ENCODE results near the gene RAB36.

Gene RAB36

DNA sequence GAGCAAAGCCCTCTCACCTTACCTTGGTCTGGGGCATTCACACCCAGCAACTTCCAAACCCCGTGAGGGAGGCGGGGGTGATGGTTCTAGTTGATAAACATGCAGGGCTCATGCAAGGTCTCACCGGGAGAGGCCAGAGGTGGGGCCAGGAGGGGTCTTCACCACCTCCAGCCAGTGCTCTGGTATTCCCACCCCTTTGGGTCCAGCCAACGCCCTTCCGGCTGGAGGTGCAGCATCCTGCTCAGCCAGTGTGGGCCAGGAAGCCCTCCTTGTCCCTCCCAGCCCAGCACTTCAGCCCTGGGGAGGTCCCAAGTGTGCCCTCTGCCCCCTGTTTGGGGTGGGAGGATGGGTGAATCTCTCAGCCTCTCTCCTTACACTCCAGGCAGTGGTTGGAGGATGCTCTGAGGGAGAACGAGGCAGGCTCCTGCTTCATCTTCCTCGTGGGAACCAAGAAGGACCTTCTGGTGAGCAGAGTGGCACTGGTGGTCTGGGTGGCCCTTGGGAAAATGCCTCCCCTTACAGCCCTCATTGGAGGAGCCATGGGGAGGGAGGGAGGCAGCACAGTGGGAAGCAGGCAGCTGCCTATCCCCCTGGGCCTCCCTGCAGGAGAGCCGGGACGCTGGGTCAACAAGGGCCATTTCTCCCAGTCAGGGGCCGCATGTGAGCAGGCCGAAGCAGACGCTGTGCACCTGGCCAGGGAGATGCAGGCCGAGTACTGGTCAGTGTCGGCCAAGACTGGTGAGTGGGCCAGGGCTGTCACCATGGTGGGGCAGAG lies 13.4 kb downstream of the RAB36 start:
- TF ChIP-seq, protein P1, sequence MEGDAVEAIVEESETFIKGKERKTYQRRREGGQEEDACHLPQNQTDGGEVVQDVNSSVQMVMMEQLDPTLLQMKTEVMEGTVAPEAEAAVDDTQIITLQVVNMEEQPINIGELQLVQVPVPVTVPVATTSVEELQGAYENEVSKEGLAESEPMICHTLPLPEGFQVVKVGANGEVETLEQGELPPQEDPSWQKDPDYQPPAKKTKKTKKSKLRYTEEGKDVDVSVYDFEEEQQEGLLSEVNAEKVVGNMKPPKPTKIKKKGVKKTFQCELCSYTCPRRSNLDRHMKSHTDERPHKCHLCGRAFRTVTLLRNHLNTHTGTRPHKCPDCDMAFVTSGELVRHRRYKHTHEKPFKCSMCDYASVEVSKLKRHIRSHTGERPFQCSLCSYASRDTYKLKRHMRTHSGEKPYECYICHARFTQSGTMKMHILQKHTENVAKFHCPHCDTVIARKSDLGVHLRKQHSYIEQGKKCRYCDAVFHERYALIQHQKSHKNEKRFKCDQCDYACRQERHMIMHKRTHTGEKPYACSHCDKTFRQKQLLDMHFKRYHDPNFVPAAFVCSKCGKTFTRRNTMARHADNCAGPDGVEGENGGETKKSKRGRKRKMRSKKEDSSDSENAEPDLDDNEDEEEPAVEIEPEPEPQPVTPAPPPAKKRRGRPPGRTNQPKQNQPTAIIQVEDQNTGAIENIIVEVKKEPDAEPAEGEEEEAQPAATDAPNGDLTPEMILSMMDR (IDR thresholded peaks at IDR 0.05; ENCODE audit: low read length, missing control alignments): no peak
- H3K4me3 ChIP-seq (replicated peaks; ENCODE audit: low read depth, low read length): no peak overlapping the region
- DNase-seq (ENCODE audit: low read depth): no peak

DNA sequence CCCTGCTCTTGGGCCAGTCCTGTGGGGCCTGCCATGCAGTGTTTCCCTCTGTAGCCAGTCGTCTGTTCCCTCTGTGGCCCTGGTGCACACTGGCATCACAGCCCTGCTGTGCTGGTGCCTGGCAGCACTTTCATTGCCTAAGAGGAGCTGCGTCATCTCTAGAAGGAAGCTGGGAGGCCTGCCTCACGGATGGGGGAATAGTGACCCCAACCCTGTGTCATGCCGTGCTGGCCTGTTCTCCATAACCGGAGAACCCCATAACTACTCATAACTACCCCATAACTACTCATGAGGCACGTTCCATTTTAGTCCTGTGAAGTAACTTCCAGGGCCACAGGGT lies 14.0 kb downstream of the RAB36 start:
- H3K4me3 ChIP-seq (replicated peaks; ENCODE audit: low read depth, low read length): no peak overlapping the region
- DNase-seq (ENCODE audit: low read depth): no peak
- TF ChIP-seq, protein P1 (IDR thresholded peaks at IDR 0.05; ENCODE audit: low read length, missing control alignments): no peak

DNA sequence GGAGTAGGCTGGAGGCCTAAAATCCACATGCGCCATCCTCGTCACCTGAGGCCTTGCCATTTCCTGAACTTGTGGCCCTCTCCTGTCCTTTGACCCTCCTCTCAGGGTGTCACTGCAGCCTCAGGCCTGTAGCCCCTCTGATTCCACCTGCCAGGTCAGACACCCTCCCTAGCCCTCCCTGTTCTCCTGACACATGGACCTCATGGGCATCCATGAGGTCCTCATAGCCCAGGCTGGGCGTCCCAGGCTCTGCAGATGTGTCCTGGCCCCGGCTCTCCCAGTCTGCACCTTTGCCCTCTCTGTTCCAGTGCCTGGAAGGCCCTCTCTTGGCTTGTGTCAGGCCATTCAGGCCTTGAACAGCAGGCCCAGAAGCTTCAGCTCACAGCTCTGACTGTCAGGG lies 15.8 kb downstream of the RAB36 start:
- no peak overlapping the region for H3K4me3 ChIP-seq (replicated peaks; ENCODE audit: low read depth, low read length)
- TF ChIP-seq, protein P1 (IDR thresholded peaks at IDR 0.05; ENCODE audit: low read length, missing control alignments): no peak
- no peak for DNase-seq (ENCODE audit: low read depth)

DNA sequence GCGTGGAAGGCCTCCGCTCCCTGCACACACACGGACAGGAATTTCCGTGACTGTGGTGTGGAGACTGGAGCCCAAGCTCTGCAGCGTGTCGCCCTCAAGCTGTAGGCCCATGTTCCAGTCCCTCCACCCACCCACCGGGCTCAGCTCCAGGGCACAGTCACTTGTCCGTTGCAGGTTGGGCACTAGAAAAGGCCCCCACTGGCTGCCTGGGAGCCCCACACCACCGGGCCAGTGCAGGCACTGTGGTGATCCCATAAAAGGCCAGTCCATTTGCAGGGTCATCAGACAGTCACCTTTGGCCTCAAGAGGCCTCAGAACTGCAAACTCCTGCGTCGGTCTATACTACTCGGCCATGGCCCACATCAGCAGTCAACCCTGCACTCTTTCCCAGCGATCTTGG lies 16.3 kb downstream of the RAB36 start:
- TF ChIP-seq, protein P1 (IDR thresholded peaks at IDR 0.05; ENCODE audit: low read length, missing control alignments): no peak
- H3K4me3 ChIP-seq (replicated peaks; ENCODE audit: low read depth, low read length): no peak overlapping the region
- no peak for DNase-seq (ENCODE audit: low read depth)

DNA sequence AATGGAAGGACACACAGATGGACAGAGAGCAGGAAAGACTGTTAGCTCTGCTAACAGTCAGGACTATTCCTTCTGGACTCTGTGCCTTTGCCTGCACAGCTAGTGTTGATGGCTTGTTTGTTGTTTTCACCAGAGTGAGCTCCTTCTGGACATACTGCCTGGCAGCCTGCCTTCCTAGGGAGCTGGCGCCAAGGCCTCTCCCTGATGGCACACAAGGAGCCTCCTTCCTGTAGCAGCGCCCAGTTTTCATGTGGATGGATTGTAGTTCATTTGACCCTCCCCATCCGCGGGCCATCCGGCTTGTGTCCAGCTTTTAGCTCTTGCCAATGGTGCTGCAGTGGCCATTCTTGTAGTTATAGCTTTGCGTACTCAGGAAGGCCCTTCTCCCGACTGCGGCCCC lies 18.4 kb downstream of the RAB36 start:
- DNase-seq (ENCODE audit: low read depth): no peak
- H3K4me3 ChIP-seq (replicated peaks; ENCODE audit: low read depth, low read length): no peak overlapping the region
- TF ChIP-seq, protein P1 (IDR thresholded peaks at IDR 0.05; ENCODE audit: low read length, missing control alignments): no peak

DNA sequence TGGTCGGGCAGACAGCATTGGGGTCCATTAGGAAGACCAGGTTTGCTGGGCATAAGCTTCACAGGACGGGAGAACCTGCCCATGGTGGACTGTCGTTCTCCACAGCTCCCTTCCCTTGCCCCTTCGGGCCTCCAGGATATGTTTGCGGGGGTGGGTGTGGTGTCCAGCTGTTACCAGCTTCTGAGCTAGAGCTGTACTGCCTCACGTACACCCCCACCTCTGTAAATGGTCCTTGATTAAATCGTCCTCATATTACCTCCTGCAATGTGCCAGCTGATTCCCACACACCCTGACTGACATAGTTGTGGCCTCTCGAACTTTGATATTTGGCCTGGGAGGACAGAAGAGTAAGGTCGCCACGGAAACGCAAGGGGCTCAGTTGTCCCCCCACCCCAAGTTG lies 18.8 kb downstream of the RAB36 start:
- TF ChIP-seq, protein P1 (IDR thresholded peaks at IDR 0.05; ENCODE audit: low read length, missing control alignments): no peak
- DNase-seq (ENCODE audit: low read depth): no peak
- H3K4me3 ChIP-seq (replicated peaks; ENCODE audit: low read depth, low read length): no peak overlapping the region

Measured in fibroblast of pulmonary artery (primary cell).